Kidney epithelial cell (primary cell): Measurements from ENCODE around the gene CAMK2D. TPM values are rescaled to one million over a fixed set of nuclear protein-coding genes. Genes with fewer than 3 reads are reported as not detected.
"Not testable (repeated sequence)": the region's sequence is repeated elsewhere in the genome, so short reads cannot be mapped to it uniquely, and the experiment has no call there.

Source experiments
- DNase-seq: peaks from one replicate; pipeline ENCODE4 v3.0.0-alpha.2; 2010; ENCODE audit warnings: low read depth
- H3K27me3 ChIP-seq: 2 replicates; pipeline ENCODE4 v1.6.0; 2011; ENCODE audit warnings: low read length; ENCODE audit not compliant: control insufficient read depth, insufficient read depth
- H3K36me3 ChIP-seq: 2 replicates; pipeline ENCODE4 v1.5.1; 2011; ENCODE audit warnings: low read length; ENCODE audit not compliant: control insufficient read depth, insufficient read depth
- H3K4me3 ChIP-seq: 2 replicates; pipeline ENCODE4 v1.5.1; 2011; ENCODE audit warnings: low read depth, mild to moderate bottlenecking, control low read depth, low read length
- total RNA-seq: library from RNA; depleted of rRNA; stranded (reverse); fragments of >200 nt; gene quantifications from 2 replicates; pipeline ENCODE4 v1.2.3, GENCODE V29; 2015
- TF ChIP-seq, protein P1 (sequence below): IDR thresholded peaks from 2 replicates; pipeline ENCODE4 v1.5.1; 2011; ENCODE audit warnings: mild to moderate bottlenecking, moderate library complexity, low read length, control low read depth, inconsistent platforms; ENCODE audit not compliant: insufficient read depth, poor library complexity, severe bottlenecking

The CAMK2D gene
- total RNA-seq, 1 donor from 2014 or later = 36.2 TPM

- no peak for DNase-seq
- no peaks in the 10 kb centered on the region for H3K36me3 ChIP-seq
- H3K4me3 ChIP-seq = no peak overlapping the region
- no peaks in the 10 kb centered on the region for H3K27me3 ChIP-seq
- TF ChIP-seq, protein P1, sequence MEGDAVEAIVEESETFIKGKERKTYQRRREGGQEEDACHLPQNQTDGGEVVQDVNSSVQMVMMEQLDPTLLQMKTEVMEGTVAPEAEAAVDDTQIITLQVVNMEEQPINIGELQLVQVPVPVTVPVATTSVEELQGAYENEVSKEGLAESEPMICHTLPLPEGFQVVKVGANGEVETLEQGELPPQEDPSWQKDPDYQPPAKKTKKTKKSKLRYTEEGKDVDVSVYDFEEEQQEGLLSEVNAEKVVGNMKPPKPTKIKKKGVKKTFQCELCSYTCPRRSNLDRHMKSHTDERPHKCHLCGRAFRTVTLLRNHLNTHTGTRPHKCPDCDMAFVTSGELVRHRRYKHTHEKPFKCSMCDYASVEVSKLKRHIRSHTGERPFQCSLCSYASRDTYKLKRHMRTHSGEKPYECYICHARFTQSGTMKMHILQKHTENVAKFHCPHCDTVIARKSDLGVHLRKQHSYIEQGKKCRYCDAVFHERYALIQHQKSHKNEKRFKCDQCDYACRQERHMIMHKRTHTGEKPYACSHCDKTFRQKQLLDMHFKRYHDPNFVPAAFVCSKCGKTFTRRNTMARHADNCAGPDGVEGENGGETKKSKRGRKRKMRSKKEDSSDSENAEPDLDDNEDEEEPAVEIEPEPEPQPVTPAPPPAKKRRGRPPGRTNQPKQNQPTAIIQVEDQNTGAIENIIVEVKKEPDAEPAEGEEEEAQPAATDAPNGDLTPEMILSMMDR = no peak
These were observed 8.2 kb upstream of the CAMK2D start for GRCh38 chr4:113769744-113770143.

DNA sequence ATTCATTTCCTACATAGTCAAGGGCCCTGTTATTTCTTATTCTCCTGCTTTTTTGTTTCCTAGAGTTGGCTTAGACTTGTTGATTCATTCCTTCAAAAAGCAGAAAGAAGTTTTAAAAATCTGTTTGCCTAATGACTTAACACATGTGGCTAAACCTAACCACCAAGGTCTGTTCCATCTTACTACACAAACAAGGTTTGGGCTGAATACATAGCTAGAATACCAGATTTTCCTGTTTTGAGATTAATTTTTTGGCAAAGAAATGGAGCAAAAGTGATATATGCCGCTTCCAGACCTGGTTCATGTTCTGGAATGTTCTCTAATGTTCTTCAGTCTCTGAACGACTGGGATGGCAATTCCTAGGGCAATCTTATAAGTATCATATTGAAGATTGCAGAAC, 7.4 kb upstream of the CAMK2D start:
- Histone ChIP-seq H3K36me3 (no peaks in the 10 kb centered on the region), H3K27me3 (no peaks in the 10 kb centered on the region), H3K4me3 (no peak overlapping the region)
- TF ChIP-seq, protein P1 = no peak
- DNase-seq = no peak

DNA sequence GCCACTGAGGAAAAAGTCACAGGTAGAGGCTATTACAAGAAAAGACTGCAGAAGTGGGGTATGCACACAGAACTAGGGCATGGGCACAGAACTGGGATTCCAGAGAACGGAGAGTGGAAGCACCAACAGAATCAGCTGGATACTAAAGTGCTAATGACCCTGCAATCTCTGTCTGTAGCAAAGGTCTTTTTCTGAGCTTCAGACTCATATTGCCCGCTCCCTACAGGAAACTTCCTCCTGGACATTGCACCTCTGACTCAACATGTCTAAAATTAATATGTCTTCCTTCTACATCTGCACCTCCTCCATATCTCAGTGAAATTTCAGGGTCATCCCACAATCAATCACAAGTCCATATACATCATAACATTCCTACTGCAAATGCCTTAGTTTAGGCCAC, 5.3 kb upstream of the CAMK2D start:
- TF ChIP-seq, protein P1 = no peak
- DNase-seq = no peak
- Histone ChIP-seq H3K27me3 (no peaks in the 10 kb centered on the region), H3K36me3 (no peaks in the 10 kb centered on the region), H3K4me3 (no peak overlapping the region)

- TF ChIP-seq, protein P1 = no peak
- H3K36me3 ChIP-seq = no peaks in the 10 kb centered on the region
- no peak for DNase-seq
- H3K27me3 ChIP-seq = no peaks in the 10 kb centered on the region
- H3K4me3 ChIP-seq = no peak overlapping the region
These were observed 3.3 kb upstream of the CAMK2D start for GRCh38 chr4:113764720-113765264.

- H3K4me3 ChIP-seq, H3K27me3 ChIP-seq, H3K36me3 ChIP-seq, DNase-seq: not testable (repeated sequence)
These were observed 2.4 kb upstream of the CAMK2D start for GRCh38 chr4:113763923-113764322.

GRCh38 chr4:113763029-113763285, 1.4 kb upstream of the CAMK2D start:
- H3K36me3 ChIP-seq = no peaks in the 10 kb centered on the region
- peak overlapping the region; percentile 38 for H3K4me3 ChIP-seq
- TF ChIP-seq, protein P1 = no peak
- H3K27me3 ChIP-seq = no peaks in the 10 kb centered on the region
- DNase-seq = no peak
